HG02884 (cell line): ENCODE data around the gene BCOR.

Experiments used
- ATAC-seq: cut with Tn5 transposase; IDR thresholded peaks from one replicate; pipeline ENCODE4 v1.9.1; 2021; ENCODE audit warnings: mild to moderate bottlenecking, moderate library complexity; ENCODE audit not compliant: unreplicated experiment

Gene BCOR

GRCh38 chrX:40097504-40098263 lies at the start of gene BCOR:
TSS of gene BCOR (minus strand) at chrX:40097958. CDS start at chrX:40077929, 20,029 bp downstream.
- ATAC-seq: no peak

- no peak for ATAC-seq
These were observed 49.6 kb upstream of the BCOR start for GRCh38 chrX:40147126-40147952.

- no peak for ATAC-seq
These were observed 48.7 kb upstream of the BCOR start for GRCh38 chrX:40146262-40147125.

- no peak for ATAC-seq
These were observed 48.1 kb upstream of the BCOR start for GRCh38 chrX:40145923-40146261.

GRCh38 chrX:40145001-40145922 lies 47.5 kb upstream of the BCOR start:
- ATAC-seq: no peak

- ATAC-seq: no peak
These were observed 46.8 kb upstream of the BCOR start for GRCh38 chrX:40144576-40144975.

GRCh38 chrX:40143987-40144386 lies 46.2 kb upstream of the BCOR start:
- ATAC-seq: no peak

GRCh38 chrX:40143001-40143400 lies 45.2 kb upstream of the BCOR start:
- ATAC-seq: no peak

- no peak for ATAC-seq
These were observed 44.7 kb upstream of the BCOR start for GRCh38 chrX:40142417-40142816.

GRCh38 chrX:40140706-40141499 lies 43.1 kb upstream of the BCOR start:
- no peak for ATAC-seq

GRCh38 chrX:40132751-40133150 lies 35.0 kb upstream of the BCOR start:
- ATAC-seq: no peak

GRCh38 chrX:40131654-40132337 lies 34.0 kb upstream of the BCOR start:
- no peak for ATAC-seq

- no peak for ATAC-seq
These were observed 32.4 kb upstream of the BCOR start for GRCh38 chrX:40130207-40130606.

GRCh38 chrX:40127052-40127451 lies 29.3 kb upstream of the BCOR start:
- ATAC-seq: no peak

GRCh38 chrX:40122487-40122886 lies 24.7 kb upstream of the BCOR start:
- no peak for ATAC-seq

- no peak for ATAC-seq
These were observed 23.9 kb upstream of the BCOR start for GRCh38 chrX:40121618-40122017.

GRCh38 chrX:40120838-40121580 lies 23.3 kb upstream of the BCOR start:
- no peak for ATAC-seq

GRCh38 chrX:40117715-40118285 lies 20.0 kb upstream of the BCOR start:
- no peak for ATAC-seq
